Ishikawa (cell line): ENCODE results near the gene ANKMY1.

Experiments
- CEBPB ChIP-seq: IDR thresholded peaks from 2 replicates; pipeline ENCODE4 v1.6.1; 2012
- CREB1 ChIP-seq: IDR thresholded peaks from 2 replicates; pipeline ENCODE4 v1.6.1; 2012; ENCODE audit warnings: low read depth
- EGR1 ChIP-seq: IDR thresholded peaks from 2 replicates; pipeline ENCODE4 v1.6.1; 2012
- EP300 ChIP-seq: IDR thresholded peaks from 2 replicates; pipeline ENCODE4 v1.6.1; 2012; ENCODE audit warnings: borderline replicate concordance
- FOXM1 ChIP-seq: IDR thresholded peaks from 2 replicates; pipeline ENCODE4 v1.6.1; 2012; ENCODE audit warnings: low read depth, borderline replicate concordance
- MAX ChIP-seq: IDR thresholded peaks from 2 replicates; pipeline ENCODE4 v1.6.1; 2012
- NFIC ChIP-seq: IDR thresholded peaks from 2 replicates; pipeline ENCODE4 v1.6.1; 2012
- RAD21 ChIP-seq: IDR thresholded peaks from 2 replicates; pipeline ENCODE4 v1.6.1; 2012; ENCODE audit warnings: low read depth
- REST ChIP-seq: IDR thresholded peaks from 2 replicates; pipeline ENCODE4 v1.6.1; 2012; ENCODE audit warnings: low read depth, mild to moderate bottlenecking
- TAF1 ChIP-seq: IDR thresholded peaks from 2 replicates; pipeline ENCODE4 v1.6.1; 2012; ENCODE audit warnings: low read depth, mild to moderate bottlenecking
- TCF12 ChIP-seq: IDR thresholded peaks from 2 replicates; pipeline ENCODE4 v1.6.1; 2012; ENCODE audit warnings: low read depth
- TEAD4 ChIP-seq: IDR thresholded peaks from 2 replicates; pipeline ENCODE4 v1.6.1; 2012
- USF1 ChIP-seq: IDR thresholded peaks from 2 replicates; pipeline ENCODE4 v1.6.1; 2012
- YY1 ChIP-seq: IDR thresholded peaks from 2 replicates; pipeline ENCODE4 v1.6.1; 2012; ENCODE audit warnings: low read depth
- ZBTB7A ChIP-seq: IDR thresholded peaks from 2 replicates; pipeline ENCODE4 v1.6.1; 2012; ENCODE audit warnings: low read depth

The ANKMY1 gene

GRCh38 chr2:240434728-240435456 lies 122.9 kb downstream of the ANKMY1 start:
- no peak for TF ChIP-seq REST
- peak; percentile 55; the same call in 1 of the 2 replicates for TF ChIP-seq ZBTB7A
- peak; percentile 38; the same call in 1 of the 2 replicates for TF ChIP-seq CREB1
- TF ChIP-seq EGR1: peak; percentile 73; the same call in 1 of the 2 replicates
- no peak for TF ChIP-seq YY1
- TF ChIP-seq TAF1: peak; percentile 51; the same call in 1 of the 2 replicates
- peak; percentile 47; the same call in 1 of the 2 replicates for TF ChIP-seq NFIC

GRCh38 chr2:240433973-240434727 lies 123.6 kb downstream of the ANKMY1 start:
- TF ChIP-seq USF1 (no peak), TCF12 (no peak), EGR1 (no peak), NFIC (no peak), CEBPB (no peak), TAF1 (no peak), RAD21 (no peak), TEAD4 (no peak), EP300 (no peak), REST (no peak), YY1 (no peak), FOXM1 (no peak), MAX (no peak), CREB1 (no peak), ZBTB7A (no peak)

GRCh38 chr2:240432820-240433801 lies 124.7 kb downstream of the ANKMY1 start:
- no peak for TF ChIP-seq CEBPB

GRCh38 chr2:240432430-240432819 lies 125.4 kb downstream of the ANKMY1 start:
- TF ChIP-seq EP300: no peak
- no peak for TF ChIP-seq ZBTB7A
- TF ChIP-seq YY1: no peak
- no peak for TF ChIP-seq FOXM1

DNA sequence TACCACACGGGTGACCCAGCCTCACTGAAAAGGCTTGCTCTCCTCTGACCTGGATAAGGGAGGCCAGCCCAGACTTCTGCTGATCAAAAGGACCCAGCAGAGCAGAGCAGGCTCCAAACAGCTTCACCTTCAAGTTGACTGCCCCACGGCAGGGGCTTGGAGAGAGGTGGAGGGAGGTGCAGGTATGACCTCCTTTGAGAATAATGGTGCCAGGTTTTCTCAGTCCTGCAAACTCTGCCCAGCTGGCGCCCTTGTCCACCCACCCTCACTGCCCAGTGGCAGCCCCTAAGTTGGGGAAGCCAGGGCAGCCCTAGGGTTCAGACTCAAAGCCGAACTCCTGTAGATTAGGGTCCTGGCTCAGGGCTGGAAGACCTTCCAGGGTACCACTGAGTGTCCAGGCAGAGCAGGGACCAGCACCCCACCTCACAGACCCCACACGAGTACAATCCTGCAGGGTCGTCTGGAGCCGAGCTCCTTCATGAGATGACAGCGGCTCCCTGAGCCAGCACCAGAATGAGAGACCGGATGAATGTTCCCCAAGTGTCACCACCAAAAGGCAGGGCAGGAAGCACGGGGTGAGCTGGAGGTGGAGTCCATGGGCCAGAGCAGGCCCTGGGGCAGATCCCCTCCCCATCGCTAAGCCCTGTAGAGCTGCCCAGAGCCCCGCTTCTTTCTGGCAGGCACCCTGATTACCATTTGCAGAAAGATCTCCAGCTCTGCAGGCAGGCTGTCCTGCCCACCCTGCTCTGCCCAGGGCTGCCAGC lies 125.9 kb downstream of the ANKMY1 start:
- TF ChIP-seq TAF1 (no peak), CEBPB (no peak), REST (no peak), EP300 (no peak), YY1 (no peak), CREB1 (no peak), TCF12 (no peak), EGR1 (no peak), RAD21 (no peak), MAX (no peak), USF1 (no peak), ZBTB7A (no peak), FOXM1 (no peak), TEAD4 (no peak)
